Activated naive CD4-positive, alpha-beta T cell treated with anti-CD3 and anti-CD28 coated beads, Interleukin-2, amount 50 U/mL, for 24 hours (primary cell): ENCODE measurements around the gene PCDHB10.
"Not testable (repeated sequence)": the region's sequence is repeated elsewhere in the genome, so short reads cannot be mapped to it uniquely, and the experiment has no call there.

Experiments used
- H3K27ac Mint-ChIP-seq: one replicate; pipeline ENCODE4 v1.8.0; 2021; ENCODE audit warnings: mild to moderate bottlenecking, mixed read lengths
- H3K27me3 Mint-ChIP-seq: one replicate; pipeline ENCODE4 v1.8.0; 2021; ENCODE audit warnings: mixed read lengths
- H3K36me3 Mint-ChIP-seq: one replicate; pipeline ENCODE4 v1.8.0; 2021; ENCODE audit warnings: mixed read lengths
- H3K4me1 Mint-ChIP-seq: one replicate; pipeline ENCODE4 v1.8.0; 2021; ENCODE audit warnings: mixed read lengths
- H3K4me3 Mint-ChIP-seq: one replicate; pipeline ENCODE4 v1.8.0; 2021; ENCODE audit warnings: mild to moderate bottlenecking, mixed read lengths
- H3K9me3 Mint-ChIP-seq: one replicate; pipeline ENCODE4 v1.8.0; 2021; ENCODE audit warnings: mixed read lengths

The PCDHB10 gene

GRCh38 chr5:141213656-141214339 lies 21.6 kb downstream of the PCDHB10 start, which contains the start of gene PCDHB13:
Gene PCDHB13 (plus strand): TSS chr5:141213919. CDS start chr5:141214124, 205 bp downstream.
- not testable (repeated sequence) for H3K9me3 Mint-ChIP-seq, H3K27ac Mint-ChIP-seq, H3K4me1 Mint-ChIP-seq, H3K4me3 Mint-ChIP-seq
- peaks cover 47% of the 10 kb centered on the region for H3K27me3 Mint-ChIP-seq
- peaks cover 10% of the 10 kb centered on the region for H3K36me3 Mint-ChIP-seq

DNA sequence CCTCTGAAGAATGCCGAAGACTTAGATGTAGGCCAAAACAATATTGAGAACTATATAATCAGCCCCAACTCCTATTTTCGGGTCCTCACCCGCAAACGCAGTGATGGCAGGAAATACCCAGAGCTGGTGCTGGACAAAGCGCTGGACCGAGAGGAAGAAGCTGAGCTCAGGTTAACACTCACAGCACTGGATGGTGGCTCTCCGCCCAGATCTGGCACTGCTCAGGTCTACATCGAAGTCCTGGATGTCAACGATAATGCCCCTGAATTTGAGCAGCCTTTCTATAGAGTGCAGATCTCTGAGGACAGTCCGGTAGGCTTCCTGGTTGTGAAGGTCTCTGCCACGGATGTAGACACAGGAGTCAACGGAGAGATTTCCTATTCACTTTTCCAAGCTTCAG lies 22.4 kb downstream of the PCDHB10 start:
- H3K27ac Mint-ChIP-seq, H3K4me1 Mint-ChIP-seq, H3K4me3 Mint-ChIP-seq: not testable (repeated sequence)
- H3K27me3 Mint-ChIP-seq, result peaks cover 49% of the 10 kb centered on the region
- peaks cover 12% of the 10 kb centered on the region for H3K36me3 Mint-ChIP-seq
- peaks cover 16% of the 10 kb centered on the region for H3K9me3 Mint-ChIP-seq

GRCh38 chr5:141215504-141215903 lies 23.4 kb downstream of the PCDHB10 start:
- H3K27me3 Mint-ChIP-seq, result peaks cover 53% of the 10 kb centered on the region
- H3K9me3 Mint-ChIP-seq, result peaks cover 25% of the 10 kb centered on the region
- not testable (repeated sequence) for H3K27ac Mint-ChIP-seq, H3K4me3 Mint-ChIP-seq, H3K4me1 Mint-ChIP-seq
- H3K36me3 Mint-ChIP-seq, result peaks cover 15% of the 10 kb centered on the region

- Mint-ChIP-seq H3K9me3 (peaks cover 30% of the 10 kb centered on the region), H3K27me3 (peaks cover 54% of the 10 kb centered on the region), H3K36me3 (peaks cover 15% of the 10 kb centered on the region)
- not testable (repeated sequence) for H3K4me1 Mint-ChIP-seq, H3K4me3 Mint-ChIP-seq, H3K27ac Mint-ChIP-seq
These were observed 23.9 kb downstream of the PCDHB10 start for GRCh38 chr5:141216035-141216434.

GRCh38 chr5:141223112-141223783 lies 31.1 kb downstream of the PCDHB10 start, which contains the start of gene PCDHB14:
Gene PCDHB14 (plus strand): TSS chr5:141223343. CDS start chr5:141223506, 163 bp downstream.
- Mint-ChIP-seq H3K4me3 (peak within 1 kb of the TSS; percentile 40), H3K27ac (no peak within 1 kb of the TSS), H3K27me3 (peaks cover 65% of the 10 kb centered on the region), H3K4me1 (no peaks in the 10 kb centered on the region), H3K9me3 (peaks cover 25% of the 10 kb centered on the region), H3K36me3 (peaks cover 10% of the 10 kb centered on the region)

DNA sequence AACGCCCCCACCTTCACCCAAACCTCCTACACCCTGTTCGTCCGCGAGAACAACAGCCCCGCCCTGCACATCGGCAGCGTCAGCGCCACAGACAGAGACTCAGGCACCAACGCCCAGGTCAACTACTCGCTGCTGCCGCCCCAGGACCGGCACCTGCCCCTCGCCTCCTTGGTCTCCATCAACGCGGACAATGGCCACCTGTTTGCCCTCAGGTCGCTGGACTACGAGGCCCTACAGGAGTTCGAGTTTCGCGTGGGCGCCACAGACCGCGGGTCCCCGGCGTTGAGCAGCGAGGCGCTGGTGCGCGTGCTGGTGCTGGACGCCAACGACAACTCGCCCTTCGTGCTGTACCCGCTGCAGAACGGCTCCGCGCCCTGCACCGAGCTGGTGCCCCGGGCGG lies 32.7 kb downstream of the PCDHB10 start:
- not testable (repeated sequence) for H3K27ac Mint-ChIP-seq, H3K36me3 Mint-ChIP-seq, H3K4me1 Mint-ChIP-seq, H3K4me3 Mint-ChIP-seq
- peaks cover 56% of the 10 kb centered on the region for H3K27me3 Mint-ChIP-seq
- H3K9me3 Mint-ChIP-seq, result peaks cover 20% of the 10 kb centered on the region

GRCh38 chr5:141225421-141225820 lies 33.3 kb downstream of the PCDHB10 start:
- H3K27ac Mint-ChIP-seq, H3K36me3 Mint-ChIP-seq, H3K4me1 Mint-ChIP-seq, H3K4me3 Mint-ChIP-seq: not testable (repeated sequence)
- peaks cover 14% of the 10 kb centered on the region for H3K9me3 Mint-ChIP-seq
- H3K27me3 Mint-ChIP-seq, result peaks cover 50% of the 10 kb centered on the region

- Mint-ChIP-seq H3K4me1 (no peaks in the 10 kb centered on the region), H3K27ac (no peak overlapping the region), H3K36me3 (peaks cover 7% of the 10 kb centered on the region), H3K4me3 (no peak overlapping the region), H3K27me3 (peaks cover 31% of the 10 kb centered on the region), H3K9me3 (peaks cover 39% of the 10 kb centered on the region)
These were observed 42.0 kb downstream of the PCDHB10 start for GRCh38 chr5:141234109-141234667.

DNA sequence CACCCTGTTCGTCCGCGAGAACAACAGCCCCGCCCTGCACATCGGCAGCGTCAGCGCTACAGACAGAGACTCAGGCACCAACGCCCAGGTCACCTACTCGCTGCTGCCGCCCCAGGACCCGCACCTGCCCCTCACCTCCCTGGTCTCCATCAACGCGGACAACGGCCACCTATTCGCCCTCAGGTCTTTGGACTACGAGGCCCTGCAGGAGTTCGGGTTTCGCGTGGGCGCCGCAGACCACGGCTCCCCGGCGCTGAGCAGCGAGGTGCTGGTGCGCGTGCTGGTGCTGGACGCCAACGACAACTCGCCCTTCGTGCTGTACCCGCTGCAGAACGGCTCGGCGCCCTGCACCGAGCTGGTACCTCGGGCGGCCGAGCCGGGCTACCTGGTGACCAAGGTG lies 43.8 kb downstream of the PCDHB10 start:
- peaks cover 45% of the 10 kb centered on the region for H3K27me3 Mint-ChIP-seq
- peaks cover 12% of the 10 kb centered on the region for H3K36me3 Mint-ChIP-seq
- not testable (repeated sequence) for H3K4me3 Mint-ChIP-seq, H3K4me1 Mint-ChIP-seq, H3K27ac Mint-ChIP-seq
- peaks cover 50% of the 10 kb centered on the region for H3K9me3 Mint-ChIP-seq

DNA sequence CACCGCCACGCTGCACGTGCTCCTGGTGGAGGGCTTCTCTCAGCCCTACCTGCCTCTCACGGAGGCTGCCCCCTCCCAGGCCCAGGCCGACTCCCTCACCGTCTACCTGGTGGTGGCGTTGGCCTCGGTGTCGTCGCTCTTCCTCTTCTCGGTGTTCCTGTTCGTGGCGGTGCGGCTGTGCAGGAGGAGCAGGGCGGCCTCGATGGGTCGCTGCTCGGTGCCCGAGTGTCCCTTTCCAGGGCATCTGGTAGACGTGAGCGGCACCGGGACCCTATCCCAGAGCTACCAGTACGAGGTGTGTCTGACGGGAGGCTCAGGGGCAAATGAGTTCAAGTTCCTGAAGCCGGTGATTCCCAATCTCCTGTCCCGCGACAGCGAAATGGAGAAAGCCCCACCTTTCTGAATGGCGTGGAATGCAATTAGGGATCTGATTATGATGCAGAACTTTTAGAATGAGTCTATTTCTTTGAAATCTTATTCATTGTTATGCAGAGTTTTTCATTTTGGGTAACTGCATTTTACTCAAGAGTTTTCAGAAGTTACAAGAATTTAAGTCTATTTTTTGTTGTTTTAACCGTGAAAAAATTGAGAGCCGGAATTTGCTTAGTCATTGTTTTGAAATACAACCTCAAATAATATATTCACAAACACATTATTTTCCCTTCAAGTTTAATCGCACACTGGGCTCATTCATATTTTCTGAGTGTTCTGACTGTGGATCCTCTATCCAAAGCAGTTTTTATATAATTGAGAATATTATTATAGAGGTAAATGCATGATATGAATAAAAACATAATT lies 44.6 kb downstream of the PCDHB10 start:
- H3K27ac Mint-ChIP-seq, result no peak overlapping the region
- H3K27me3 Mint-ChIP-seq, result peaks cover 47% of the 10 kb centered on the region
- peak overlapping the region; percentile 61 for H3K4me3 Mint-ChIP-seq
- peaks cover 12% of the 10 kb centered on the region for H3K36me3 Mint-ChIP-seq
- no peaks in the 10 kb centered on the region for H3K4me1 Mint-ChIP-seq
- peaks cover 43% of the 10 kb centered on the region for H3K9me3 Mint-ChIP-seq

- Mint-ChIP-seq H3K9me3 (peaks cover 39% of the 10 kb centered on the region), H3K4me3 (no peak overlapping the region), H3K4me1 (no peaks in the 10 kb centered on the region), H3K36me3 (peaks cover 25% of the 10 kb centered on the region), H3K27me3 (peaks cover 48% of the 10 kb centered on the region), H3K27ac (no peak overlapping the region)
These were observed 49.3 kb downstream of the PCDHB10 start for GRCh38 chr5:141241496-141241895.
